GM23338 (cell line): ENCODE data around the gene ANXA2R. TPM values are rescaled to one million over a fixed set of nuclear protein-coding genes. Genes with fewer than 3 reads are reported as not detected.

Experiments
- ATAC-seq: fragments of 200-7000 bp; cut with Tn5 transposase; 3 replicates; pipeline ENCODE4 v1.9.1; 2020
- DNase-seq: peaks from one replicate; pipeline ENCODE4 v3.0.0-alpha.2; 2015; ENCODE audit warnings: low spot score
- H2AFZ ChIP-seq: fragments of 200-600 bp; sonication (generic); 2 replicates; pipeline ENCODE4 v1.8.0; 2016; ENCODE audit warnings: antibody characterized with exemption, mild to moderate bottlenecking, moderate library complexity
- H3F3A ChIP-seq: fragments of 200-600 bp; sonication (generic); replicated peaks from 2 replicates; pipeline ENCODE4 v1.8.0; 2017; ENCODE audit warnings: antibody characterized with exemption, mixed run types, low read depth
- H3K27ac ChIP-seq: fragments of 200-600 bp; sonication (generic); 2 replicates; pipeline ENCODE4 v1.6.1; 2016; ENCODE audit warnings: low read depth
- H3K27me3 ChIP-seq: fragments of 200-600 bp; sonication (generic); 2 replicates; pipeline ENCODE4 v1.8.0; 2016; ENCODE audit warnings: mild to moderate bottlenecking, mixed run types, moderate library complexity; ENCODE audit not compliant: insufficient read depth
- H3K36me3 ChIP-seq: fragments of 200-600 bp; sonication (generic); 2 replicates; pipeline ENCODE4 v1.8.0; 2016; ENCODE audit warnings: mild to moderate bottlenecking; ENCODE audit not compliant: insufficient read depth
- H3K4me1 ChIP-seq: fragments of 200-600 bp; sonication (generic); 2 replicates; pipeline ENCODE4 v1.8.0; 2016; ENCODE audit warnings: mild to moderate bottlenecking, moderate library complexity; ENCODE audit not compliant: insufficient read depth
- H3K4me2 ChIP-seq: fragments of 200-600 bp; sonication (generic); 2 replicates; pipeline ENCODE4 v1.7.1; 2017; ENCODE audit warnings: mixed run types
- H3K4me3 ChIP-seq: fragments of 200-600 bp; sonication (generic); 2 replicates; pipeline ENCODE4 v1.6.1; 2016; ENCODE audit warnings: mixed run types
- H3K79me2 ChIP-seq: fragments of 200-600 bp; sonication (generic); replicated peaks from 2 replicates; pipeline ENCODE4 v1.8.0; 2017; ENCODE audit warnings: mild to moderate bottlenecking; ENCODE audit not compliant: insufficient read depth
- H3K9me2 ChIP-seq: fragments of 200-600 bp; sonication (generic); 2 replicates; pipeline ENCODE4 v1.8.0; 2017; ENCODE audit not compliant: insufficient read depth
- H4K20me1 ChIP-seq: fragments of 200-600 bp; sonication (generic); replicated peaks from 2 replicates; pipeline ENCODE4 v1.8.0; 2017; ENCODE audit warnings: mild to moderate bottlenecking; ENCODE audit not compliant: insufficient read depth
- H3K27ac Mint-ChIP-seq: 2 replicates; pipeline ENCODE4 v1.8.0; 2020; ENCODE audit warnings: inconsistent platforms, mild to moderate bottlenecking, moderate library complexity, mixed read lengths
- H3K27me3 Mint-ChIP-seq: 3 replicates; pipeline ENCODE4 v1.8.0; 2022; ENCODE audit warnings: low read depth, mild to moderate bottlenecking, moderate library complexity, mixed read lengths, inconsistent platforms; ENCODE audit not compliant: insufficient read depth, poor library complexity
- H3K36me3 Mint-ChIP-seq: 3 replicates; pipeline ENCODE4 v1.8.0; 2021; ENCODE audit warnings: low read depth, mild to moderate bottlenecking, inconsistent platforms, moderate library complexity, mixed read lengths
- H3K4me1 Mint-ChIP-seq: 3 replicates; pipeline ENCODE4 v1.8.0; 2020; ENCODE audit warnings: mild to moderate bottlenecking, inconsistent platforms, mixed read lengths
- H3K4me3 Mint-ChIP-seq: 3 replicates; pipeline ENCODE4 v1.8.0; 2021; ENCODE audit warnings: moderate library complexity, mild to moderate bottlenecking, inconsistent platforms, mixed read lengths
- H3K9me3 Mint-ChIP-seq: 3 replicates; pipeline ENCODE4 v1.8.0; 2020; ENCODE audit warnings: moderate library complexity, mild to moderate bottlenecking, inconsistent platforms, mixed read lengths
- CREB1 ChIP-seq: fragments of 250-450 bp; sonication (Bioruptor Pico); IDR thresholded peaks from 2 replicates; pipeline ENCODE4 v1.5.0; 2020; ENCODE audit warnings: low read depth, mild to moderate bottlenecking, moderate library complexity
- ETS1 ChIP-seq: IDR thresholded peaks from 2 replicates; pipeline ENCODE4 v1.6.1; 2016; ENCODE audit warnings: antibody characterized with exemption
- EZH2 ChIP-seq: fragments of 200-600 bp; sonication (generic); IDR thresholded peaks from one replicate; pipeline ENCODE4 v1.8.0; 2017; ENCODE audit warnings: antibody characterized with exemption, mild to moderate bottlenecking, low read depth; ENCODE audit not compliant: unreplicated experiment
- EZH2phosphoT487 ChIP-seq: fragments of 200-600 bp; sonication (generic); IDR thresholded peaks from one replicate; pipeline ENCODE4 v1.8.1; 2018; ENCODE audit warnings: antibody characterized with exemption; ENCODE audit not compliant: unreplicated experiment
- JUNB ChIP-seq: IDR thresholded peaks from one replicate; pipeline ENCODE4 v1.6.1; 2016; ENCODE audit warnings: antibody characterized with exemption; ENCODE audit not compliant: unreplicated experiment
- NANOG ChIP-seq: IDR thresholded peaks from 2 replicates; pipeline ENCODE4 v1.6.1; 2016; ENCODE audit warnings: antibody characterized with exemption, borderline replicate concordance
- POLR2AphosphoS5 ChIP-seq: IDR thresholded peaks from 2 replicates; pipeline ENCODE4 v1.6.1; 2016; ENCODE audit warnings: antibody characterized with exemption, low read depth
- REST ChIP-seq: IDR thresholded peaks from one replicate; pipeline ENCODE4 v1.6.1; 2018; ENCODE audit warnings: antibody characterized with exemption; ENCODE audit not compliant: unreplicated experiment
- STAT1 ChIP-seq: IDR thresholded peaks from one replicate; pipeline ENCODE4 v1.6.1; 2016; ENCODE audit warnings: antibody characterized with exemption; ENCODE audit not compliant: unreplicated experiment
- ZNF114 ChIP-seq: fragments of 250-450 bp; sonication (Bioruptor Pico); IDR thresholded peaks from 2 replicates; pipeline ENCODE4 v1.5.0; 2020; ENCODE audit warnings: mild to moderate bottlenecking, moderate library complexity
- ZNF331 ChIP-seq: fragments of 250-450 bp; sonication (Bioruptor Pico); IDR thresholded peaks from 2 replicates; pipeline ENCODE4 v1.5.0; 2020; ENCODE audit warnings: low read depth, mild to moderate bottlenecking, moderate library complexity
- ZNF462 ChIP-seq: fragments of 250-450 bp; sonication (Bioruptor Pico); IDR thresholded peaks from 2 replicates; pipeline ENCODE4 v1.5.0; 2020; ENCODE audit warnings: mild to moderate bottlenecking, moderate library complexity
- polyA plus RNA-seq: library from polyadenylated mRNA; unstranded; fragments of >200 nt; fragmentation: Nextera tagmentation; extraction: Ambion mirVana; gene quantifications from 2 replicates; pipeline ENCODE4 v1.2.1, GENCODE V29; 2016
- total RNA-seq: library from RNA; depleted of rRNA; stranded (reverse); fragments of >200 nt; shearing (Covaris generic); gene quantifications from 2 replicates; pipeline ENCODE4 v1.2.3, GENCODE V29; 2014
- TF ChIP-seq, protein P1 (sequence below), 2 experiments: fragments of 200-600 bp in 1 of 2; sonication (generic) in 1 of 2; conservative IDR thresholded peaks; 2 replicates each; pipeline versions ENCODE4 v1.5.1 to v1.6.1; 2016 to 2017; ENCODE audit warnings: antibody characterized with exemption in 2 of 2, low read depth in 2 of 2, mild to moderate bottlenecking in 2 of 2, moderate library complexity in 1 of 2

ANXA2R gene
- total and polyA plus RNA-seq, 2 experiments from 2014 or later: 0.21 TPM; not detected in 1

DNA sequence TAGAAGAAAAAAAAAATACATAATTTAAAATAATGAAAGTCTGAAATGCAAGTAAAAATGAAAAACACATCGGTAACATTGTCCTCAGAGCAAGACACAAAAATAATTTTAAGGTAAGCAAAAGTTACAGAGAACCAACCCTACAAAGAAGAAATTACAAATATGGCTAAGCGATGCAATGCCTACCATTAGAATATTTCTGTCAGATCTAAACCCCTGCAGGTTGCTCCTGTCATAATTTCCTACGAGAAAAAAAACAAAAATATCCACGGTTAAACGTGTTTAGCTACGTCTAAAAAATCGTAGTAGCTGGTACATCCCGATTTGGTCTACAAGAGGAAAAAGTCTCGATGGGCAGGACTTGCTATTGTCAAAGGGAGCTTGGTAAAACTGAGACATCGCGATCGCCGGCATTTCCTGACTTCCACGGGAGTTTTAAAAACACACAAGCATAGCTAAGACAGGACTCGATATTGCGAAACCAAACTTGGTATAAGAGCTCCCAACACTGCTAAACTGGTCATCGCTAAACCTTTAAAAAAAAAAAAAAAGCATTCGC is 1.1 kb upstream of the ANXA2R start:
- Mint-ChIP-seq H3K4me3 (peak overlapping the region; percentile 64), H3K27ac (no peak overlapping the region), H3K36me3 (no peaks in the 10 kb centered on the region), H3K4me1 (peaks cover 53% of the 10 kb centered on the region), H3K27me3 (peaks cover 92% of the 10 kb centered on the region), H3K9me3 (peaks cover 5% of the 10 kb centered on the region; the same call in 2 of the 3 replicates)
- DNase-seq (no peak), ATAC-seq (no peak)
- H3K4me3 ChIP-seq: peak overlapping the region; percentile 62
- no peaks in the 10 kb centered on the region; the same call in 1 of the 2 replicates for H3K36me3 ChIP-seq
- H3K27ac ChIP-seq: no peak overlapping the region
- H3K79me2 ChIP-seq: no peaks in the 10 kb centered on the region
- peaks cover 96% of the 10 kb centered on the region for H3K27me3 ChIP-seq
- H3K4me2 ChIP-seq: peak overlapping the region; percentile 85
- no peaks in the 10 kb centered on the region for H3K9me2 ChIP-seq
- H3F3A ChIP-seq: peaks cover 50% of the 10 kb centered on the region
- peaks cover 45% of the 10 kb centered on the region for H4K20me1 ChIP-seq
- H3K4me1 ChIP-seq: peaks cover 45% of the 10 kb centered on the region
- peak overlapping the region; percentile 57 for H2AFZ ChIP-seq
- TF ChIP-seq CREB1 (CRISPR knock-in tag) (no peak), POLR2AphosphoS5 (no peak), ETS1 (no peak), ZNF462 (CRISPR knock-in tag) (no peak), NANOG (no peak), STAT1 (no peak), ZNF114 (CRISPR knock-in tag) (no peak), JUNB (no peak), EZH2phosphoT487 (no peak), REST (no peak), EZH2 (no peak), ZNF331 (CRISPR knock-in tag) (no peak)
- TF ChIP-seq, protein P1, sequence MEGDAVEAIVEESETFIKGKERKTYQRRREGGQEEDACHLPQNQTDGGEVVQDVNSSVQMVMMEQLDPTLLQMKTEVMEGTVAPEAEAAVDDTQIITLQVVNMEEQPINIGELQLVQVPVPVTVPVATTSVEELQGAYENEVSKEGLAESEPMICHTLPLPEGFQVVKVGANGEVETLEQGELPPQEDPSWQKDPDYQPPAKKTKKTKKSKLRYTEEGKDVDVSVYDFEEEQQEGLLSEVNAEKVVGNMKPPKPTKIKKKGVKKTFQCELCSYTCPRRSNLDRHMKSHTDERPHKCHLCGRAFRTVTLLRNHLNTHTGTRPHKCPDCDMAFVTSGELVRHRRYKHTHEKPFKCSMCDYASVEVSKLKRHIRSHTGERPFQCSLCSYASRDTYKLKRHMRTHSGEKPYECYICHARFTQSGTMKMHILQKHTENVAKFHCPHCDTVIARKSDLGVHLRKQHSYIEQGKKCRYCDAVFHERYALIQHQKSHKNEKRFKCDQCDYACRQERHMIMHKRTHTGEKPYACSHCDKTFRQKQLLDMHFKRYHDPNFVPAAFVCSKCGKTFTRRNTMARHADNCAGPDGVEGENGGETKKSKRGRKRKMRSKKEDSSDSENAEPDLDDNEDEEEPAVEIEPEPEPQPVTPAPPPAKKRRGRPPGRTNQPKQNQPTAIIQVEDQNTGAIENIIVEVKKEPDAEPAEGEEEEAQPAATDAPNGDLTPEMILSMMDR (conservative IDR thresholded peaks at IDR 0.05; ENCODE audit: low read depth in 2 of 2): no peak
